ENCODE data around the gene ABCC3. TPM values are rescaled to one million over a fixed set of nuclear protein-coding genes. Genes with fewer than 3 reads are reported as not detected.
A peak's percentile ranks its signal among the peaks of the same experiment; 100 is the strongest.

Gene ABCC3
- total RNA-seq, 1 experiment from 2014 or later: 66.2 TPM

DNA sequence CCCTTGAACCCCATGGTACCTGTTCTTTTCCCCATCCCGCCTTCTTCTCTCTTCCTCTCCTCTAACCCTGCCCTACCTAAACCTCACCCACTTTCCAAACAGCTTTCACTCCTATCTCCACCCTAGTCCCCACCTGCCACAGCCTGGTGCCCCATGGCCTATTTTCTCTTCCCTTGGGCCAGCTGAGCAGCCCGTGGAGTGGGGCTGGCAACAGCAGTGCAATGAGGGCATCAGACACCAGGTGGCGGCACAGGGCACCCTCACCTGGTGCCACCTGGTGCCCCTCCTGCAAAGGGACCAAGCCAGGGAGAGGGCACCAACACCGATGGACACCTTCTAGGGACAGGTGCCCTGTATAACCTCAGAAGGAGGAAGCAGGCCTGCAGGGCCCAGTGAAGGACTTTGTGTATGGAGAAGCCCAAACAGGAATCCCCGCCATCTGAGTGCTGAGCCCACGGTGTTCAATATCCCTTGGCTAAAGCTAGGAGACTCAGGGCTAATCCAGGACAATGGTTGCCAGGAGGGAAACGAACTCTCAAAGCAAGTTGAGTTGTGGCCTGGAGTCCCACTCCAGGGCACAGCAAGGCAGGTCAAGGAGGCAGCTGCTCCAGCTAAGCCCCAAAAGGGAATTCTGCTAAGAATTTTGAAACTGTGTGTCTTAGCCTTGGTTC is 4.0 kb upstream of the ABCC3 start:
- ChIA-PET POLR2A (interaction anchor here (0.5 to 4.4 kb wide), 8 partner anchors 9 to 153 kb away, joined by 3 to 25 read pairs (median 4); partner anchors contain the start of gene LUC7L3), RAD21 (ENCODE audit: low non-redundant PET in 1 of 2, low total read pairs in 2 of 2, uncharacterized antibody in 2 of 2, unreplicated experiment in 2 of 2) (interaction anchor here (0.5 to 1.8 kb wide), 20 partner anchors 8 to 152 kb away, joined by 3 to 10 read pairs (median 5); partner anchors contain the start of genes RSAD1 (in 1 of the 2) and SPATA20 (in 1 of the 2)), CTCF (interaction anchor here (0.6 to 5.2 kb wide), 31 partner anchors 8 to 151 kb away, joined by 3 to 107 read pairs (median 4); no protein-coding TSS in a partner anchor)
- Histone ChIP-seq H3K4me2 (ENCODE audit: low read length) (peak overlapping the region; percentile 24), H2AFZ (ENCODE audit: low read depth, low read length, poor library complexity, severe bottlenecking) (no peak overlapping the region), H3K9me2 (ENCODE audit: insufficient read depth) (no peaks in the 10 kb centered on the region), H4K20me1 (ENCODE audit: insufficient read depth) (no peaks in the 10 kb centered on the region), H3K27ac (ENCODE audit: low read depth, low read length) (no peak overlapping the region), H3K36me3 (ENCODE audit: control insufficient read depth in 1 of 2, insufficient read depth in 2 of 2, low read length in 2 of 2) (no peaks in the 10 kb centered on the region), H3K9me3 (ENCODE audit: control insufficient read depth in 1 of 2, insufficient read depth in 1 of 2, low read depth in 1 of 2, low read length in 2 of 2) (no peaks in the 10 kb centered on the region), H3K79me2 (ENCODE audit: insufficient read depth, low read length) (peaks cover 8% of the 10 kb centered on the region; the same call in 1 of the 2 replicates), H3K4me3 (replicated peaks in 1 of 2; ENCODE audit: low read depth in 1 of 2, low read length in 2 of 2) (no peak overlapping the region), H3K4me1 (ENCODE audit: control insufficient read depth in 1 of 2, insufficient read depth in 2 of 2, low read length in 2 of 2) (peaks cover 27 to 72% of the 10 kb centered on the region in 2 experiments), H3K27me3 (ENCODE audit: insufficient read depth, low read length) (no peaks in the 10 kb centered on the region), H3K9ac (ENCODE audit: low read length) (no peak overlapping the region)
- BruUV-seq (replicated peaks): no TSS peak
- peak; percentile 59 for DNase-seq (ENCODE audit: low read depth, low spot score)
- no peak for TF ChIP-seq CBX3 (IDR thresholded peaks at IDR 0.05; ENCODE audit: low read depth)
- peak; percentile 83 for TF ChIP-seq YY1 (IDR thresholded peaks at IDR 0.05; ENCODE audit: extremely low read depth, insufficient replicate concordance, low read depth, low read length)
- TF ChIP-seq POLR2AphosphoS5 (IDR thresholded peaks at IDR 0.05; ENCODE audit: low read depth, low read length): 0 out of 2 replicates have a peak, but pooled peaks have one; percentile 27
- TF ChIP-seq CTCF (IDR thresholded peaks at IDR 0.05 in 2 of 3, conservative IDR thresholded peaks at IDR 0.05 in 1 of 3; ENCODE audit: borderline replicate concordance in 1 of 3, insufficient read depth in 1 of 3, low read depth in 2 of 3, low read length in 2 of 3): peak in 2 of 3 experiments; percentile 100; a peak in 4 of 6 replicates
- TF ChIP-seq EZH2phosphoT487 (IDR thresholded peaks at IDR 0.05; ENCODE audit: borderline replicate concordance): no peak
- intact Hi-C loops (cut with micrococcal nuclease): loop anchor here (1.0 to 10.0 kb wide), 4 partner anchors 51 to 234 kb away; partner anchors contain the start of gene TOB1
- peak; percentile 79 for ATAC-seq
